ENCODE measurements around the gene CCDC137.

DNA sequence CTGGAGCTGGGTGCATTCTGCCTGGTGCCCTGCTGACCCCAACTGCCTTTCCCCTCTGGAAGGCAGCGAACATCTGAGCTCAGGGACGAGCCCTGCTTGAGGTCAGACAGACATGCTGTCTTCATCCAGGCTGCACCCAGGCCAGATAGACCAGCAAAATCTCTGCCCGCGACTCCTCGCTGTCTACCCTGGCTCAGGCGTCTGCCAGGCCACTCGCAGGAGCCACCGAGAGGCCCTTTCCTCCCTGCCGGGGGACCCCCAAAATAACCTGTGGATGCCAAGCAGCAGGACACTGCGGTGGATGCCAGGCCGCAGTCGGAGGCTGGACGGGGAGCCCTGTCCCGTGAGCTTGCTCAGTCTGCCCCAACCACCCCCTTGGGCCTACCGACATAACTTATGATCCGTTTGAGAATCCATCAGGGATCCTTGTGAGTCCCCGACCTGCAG, 42.2 kb downstream of the CCDC137 start:
- TF ChIP-seq POLR2AphosphoS5 (IDR thresholded peaks at IDR 0.05) (no peak), EZH2 (IDR thresholded peaks at IDR 0.05; ENCODE audit: borderline replicate concordance, insufficient read depth, low read length, poor library complexity, severe bottlenecking) (no peak)
